SIG-M5 (cell line): ENCODE measurements around the gene UTP4.
A peak's percentile ranks its signal among the peaks of the same experiment; 100 is the strongest.

ENCODE experiments used
- DNase-seq: peaks from one replicate; lab custom pipeline; 2025; lab: John Stamatoyannopoulos, UW

UTP4 gene

GRCh38 chr16:69176033-69176800 is 43.8 kb downstream of the UTP4 start:
- no peak for DNase-seq

GRCh38 chr16:69179328-69180010 is 47.0 kb downstream of the UTP4 start:
- no peak for DNase-seq

DNA sequence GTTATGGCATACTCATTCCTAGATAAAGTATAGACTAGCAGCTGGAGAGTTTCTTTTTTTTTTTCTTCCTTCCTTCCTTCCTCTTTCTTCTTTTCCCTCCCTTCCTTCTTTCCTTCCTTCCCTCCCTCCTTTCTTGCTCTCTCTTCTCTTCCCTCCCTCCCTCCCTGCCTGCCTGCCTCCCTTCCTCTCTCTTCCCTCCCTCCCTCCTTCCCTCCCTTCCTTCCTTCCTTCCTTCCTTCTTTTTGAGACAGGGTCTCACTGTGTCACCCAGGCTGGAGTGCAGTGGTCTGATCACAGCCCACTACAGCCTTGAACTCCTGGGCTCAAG is 47.5 kb downstream of the UTP4 start:
- DNase-seq, result no peak

DNA sequence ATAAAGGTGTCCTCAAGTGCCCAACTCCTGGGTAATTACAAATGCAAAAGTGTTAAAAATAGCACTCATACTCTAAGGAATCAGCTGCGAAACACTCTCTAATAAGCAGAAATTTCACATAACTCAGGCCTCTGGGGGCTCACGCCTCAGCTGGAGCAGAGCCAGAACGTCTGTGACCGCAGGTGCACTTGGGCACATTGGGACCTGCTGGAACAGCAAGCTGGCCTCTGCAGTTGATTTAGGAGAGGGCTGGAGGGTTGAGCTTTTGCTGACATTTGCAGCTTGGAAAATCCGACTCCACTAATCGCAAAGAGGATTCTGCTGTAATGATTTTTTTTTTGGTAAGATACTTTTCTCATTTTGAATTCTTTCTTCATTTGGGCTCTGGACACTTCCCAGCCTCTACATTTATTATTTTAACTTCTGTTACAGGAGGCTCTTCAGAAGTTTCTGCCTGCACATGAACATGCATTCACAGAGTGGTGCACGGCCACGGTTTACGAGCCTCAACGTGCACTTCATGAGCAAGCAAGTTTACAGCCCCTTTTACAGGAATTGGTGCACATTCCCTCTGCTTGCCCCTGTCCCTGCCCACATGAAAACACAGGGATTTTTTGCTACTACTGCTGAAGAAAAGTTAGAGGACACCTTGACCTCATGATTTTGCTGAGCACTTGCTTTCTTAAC is 50.4 kb downstream of the UTP4 start:
- DNase-seq, result no peak

DNA sequence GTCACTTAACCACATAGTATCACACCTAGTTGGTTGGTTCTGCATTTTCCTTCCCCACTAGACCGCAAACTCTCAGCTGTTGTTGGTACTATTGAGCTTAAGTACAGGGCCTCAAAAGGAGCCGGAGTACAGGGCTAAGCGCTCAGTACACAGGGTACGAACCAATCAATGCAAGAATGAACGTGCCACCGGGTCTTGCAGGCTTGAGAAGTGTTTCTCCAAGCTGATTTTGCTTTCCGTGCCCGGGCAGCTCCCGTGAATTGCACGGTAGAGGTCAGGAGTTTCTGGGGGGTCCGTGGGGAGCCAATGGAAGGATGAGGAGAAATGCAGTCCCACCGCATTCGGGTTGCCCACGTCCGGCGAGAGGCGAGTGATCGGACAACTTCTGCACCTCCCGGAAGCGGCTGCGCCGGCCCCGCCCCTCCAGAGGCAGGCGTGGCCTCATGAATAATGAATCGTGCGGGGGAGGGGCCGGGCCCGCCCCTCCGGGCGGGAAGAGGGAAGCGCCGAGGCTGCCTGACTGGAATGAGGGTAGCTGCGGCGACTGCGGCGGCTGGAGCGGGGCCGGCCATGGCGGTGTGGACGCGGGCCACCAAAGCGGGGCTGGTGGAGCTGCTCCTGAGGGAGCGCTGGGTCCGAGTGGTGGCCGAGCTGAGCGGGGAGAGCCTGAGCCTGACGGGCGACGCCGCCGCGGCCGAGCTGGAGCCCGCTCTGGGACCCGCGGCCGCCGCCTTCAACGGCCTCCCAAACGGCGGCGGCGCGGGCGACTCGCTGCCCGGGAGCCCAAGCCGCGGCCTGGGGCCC is 54.4 kb downstream of the UTP4 start, which contains the start of gene SNTB2:
SNTB2 (plus strand) TSS at position 523 of the 804 bp plus-strand sequence; CDS start at position 526, 3 bp downstream.
- no peak for DNase-seq

DNA sequence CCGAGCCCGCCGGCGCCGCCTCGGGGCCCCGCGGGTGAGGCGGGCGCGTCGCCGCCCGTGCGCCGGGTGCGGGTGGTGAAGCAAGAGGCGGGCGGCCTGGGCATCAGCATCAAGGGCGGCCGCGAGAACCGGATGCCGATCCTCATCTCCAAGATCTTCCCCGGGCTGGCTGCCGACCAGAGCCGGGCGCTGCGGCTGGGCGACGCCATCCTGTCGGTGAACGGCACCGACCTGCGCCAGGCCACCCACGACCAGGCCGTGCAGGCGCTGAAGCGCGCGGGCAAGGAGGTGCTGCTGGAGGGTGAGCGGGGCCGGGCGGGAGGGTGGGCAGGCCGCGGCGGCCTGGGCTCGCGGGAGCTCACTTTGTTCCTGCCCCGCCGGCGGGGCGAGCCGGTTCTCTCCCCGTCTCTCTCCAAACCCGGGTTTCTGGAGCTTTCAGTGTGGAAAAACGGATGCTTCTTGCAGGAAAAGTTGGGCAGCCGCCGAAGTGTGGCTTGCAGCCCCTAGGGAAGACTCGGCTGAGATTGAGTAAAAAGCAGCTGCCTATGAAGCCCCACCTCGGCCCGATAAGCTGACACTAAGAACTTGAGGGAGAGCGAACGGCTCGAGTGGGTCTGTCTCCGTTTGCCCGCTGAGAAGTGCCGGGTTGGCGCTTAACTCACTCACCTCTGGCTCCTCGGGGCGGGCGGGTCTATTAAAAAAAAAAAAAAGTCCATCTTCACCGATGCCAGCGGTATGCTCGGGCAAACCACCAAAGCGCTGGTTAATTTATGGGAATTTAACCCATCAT is 55.2 kb downstream of the UTP4 start:
- no peak for DNase-seq

- no peak for DNase-seq
Measured at GRCh38 chr16:69188236-69188549, 55.7 kb downstream of the UTP4 start.

- DNase-seq, result no peak
Measured at GRCh38 chr16:69188716-69189115, 56.3 kb downstream of the UTP4 start.

DNA sequence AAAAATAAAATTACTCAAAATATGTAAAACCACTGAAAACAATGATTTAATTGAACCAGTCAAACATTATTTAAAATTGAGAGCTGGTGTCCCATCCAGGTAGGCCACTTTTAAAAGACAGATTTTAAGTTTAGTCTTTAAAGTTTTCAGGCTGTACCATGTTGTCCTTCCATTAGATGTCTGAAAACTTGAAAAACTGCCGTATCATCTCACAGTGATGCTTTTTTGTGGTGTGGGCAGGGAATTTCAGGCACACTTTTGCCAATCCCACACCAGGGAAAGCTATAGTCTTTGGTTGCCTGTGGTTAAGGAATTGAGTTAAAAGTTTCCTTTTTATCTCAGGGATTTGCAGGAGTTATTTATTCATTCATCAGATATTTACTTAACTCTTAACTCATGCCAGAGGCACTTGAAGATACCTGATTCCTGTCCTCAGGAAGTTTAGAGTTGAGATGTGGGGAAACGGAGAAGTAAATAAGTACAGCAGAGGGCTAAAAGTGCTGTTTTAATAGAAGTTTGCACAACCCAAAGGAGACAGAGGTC is 57.7 kb downstream of the UTP4 start:
- DNase-seq, result no peak

DNA sequence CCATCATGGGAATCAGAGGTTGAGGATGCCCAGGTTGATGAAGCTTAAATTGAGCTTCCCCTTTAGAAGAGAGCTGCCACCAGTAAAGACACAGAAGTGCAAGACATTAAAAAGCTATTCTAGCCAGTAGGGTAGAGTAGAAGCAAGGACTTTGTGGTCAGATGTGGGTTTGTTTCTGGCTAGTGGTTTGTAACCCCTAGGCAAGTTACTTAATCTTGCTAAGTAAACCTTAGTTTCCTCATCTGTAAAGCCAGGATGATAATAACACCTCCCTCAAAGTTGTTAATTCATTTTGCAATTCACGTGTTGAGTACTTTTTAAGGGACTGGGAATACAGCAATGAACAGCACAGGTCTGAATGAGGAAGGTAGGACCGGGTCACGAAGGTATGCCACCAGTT is 58.1 kb downstream of the UTP4 start:
- peak; percentile 64 for DNase-seq

- DNase-seq, result no peak
Measured at GRCh38 chr16:69191136-69191535, 58.7 kb downstream of the UTP4 start.

DNA sequence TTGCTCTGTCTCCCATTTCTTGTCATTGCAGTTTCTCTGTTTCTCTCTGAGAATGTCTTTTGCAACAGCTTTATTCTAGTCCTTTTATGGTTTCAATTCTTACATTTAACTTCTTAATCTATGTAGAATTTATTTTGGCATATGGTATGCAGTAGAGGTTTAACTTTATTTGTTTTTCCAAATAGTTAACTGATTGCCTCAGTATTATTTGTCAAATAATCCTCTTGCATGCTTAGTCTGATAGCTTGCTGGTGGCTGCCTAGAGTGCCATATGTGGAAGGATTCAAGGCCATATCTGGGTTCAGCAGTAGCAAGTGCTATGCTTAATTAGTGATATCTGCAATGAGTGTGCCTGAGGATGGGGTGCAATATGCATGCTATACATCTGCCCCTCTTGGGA is 61.4 kb downstream of the UTP4 start:
- no peak for DNase-seq

- no peak for DNase-seq
Measured at GRCh38 chr16:69194488-69194887, 62.0 kb downstream of the UTP4 start.

DNA sequence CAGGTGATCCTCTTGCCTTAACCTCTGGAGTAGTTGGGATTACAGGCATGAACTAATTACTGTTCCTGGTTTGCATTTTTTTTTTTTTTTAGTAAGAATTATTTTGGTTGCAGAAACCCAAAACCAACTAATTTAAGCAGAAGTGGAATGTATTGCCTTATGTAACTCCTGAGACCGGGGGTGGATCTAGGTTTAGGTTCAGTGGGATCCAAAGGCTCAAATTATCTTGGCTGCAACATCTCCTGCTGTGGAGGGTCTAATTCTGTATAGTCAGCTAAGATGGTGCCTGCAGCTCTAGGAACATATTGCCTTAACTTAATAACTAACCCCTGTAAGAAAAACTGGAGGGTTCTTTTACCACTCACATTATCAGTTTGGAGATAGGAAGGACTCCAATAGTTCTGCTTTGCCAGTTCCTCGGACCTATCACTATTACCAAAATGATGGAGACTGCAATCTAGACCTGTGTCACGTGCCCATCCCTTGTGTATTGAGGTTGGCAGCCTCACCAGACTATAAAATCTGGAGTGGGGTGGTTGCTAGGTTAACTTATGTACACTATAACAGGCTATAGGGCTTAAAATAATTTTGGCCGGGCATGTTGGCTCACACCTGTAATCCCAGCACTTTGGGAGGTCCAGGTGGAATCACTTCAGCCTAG is 63.0 kb downstream of the UTP4 start:
- no peak for DNase-seq

GRCh38 chr16:69197573-69197972 is 65.1 kb downstream of the UTP4 start:
- no peak for DNase-seq

DNA sequence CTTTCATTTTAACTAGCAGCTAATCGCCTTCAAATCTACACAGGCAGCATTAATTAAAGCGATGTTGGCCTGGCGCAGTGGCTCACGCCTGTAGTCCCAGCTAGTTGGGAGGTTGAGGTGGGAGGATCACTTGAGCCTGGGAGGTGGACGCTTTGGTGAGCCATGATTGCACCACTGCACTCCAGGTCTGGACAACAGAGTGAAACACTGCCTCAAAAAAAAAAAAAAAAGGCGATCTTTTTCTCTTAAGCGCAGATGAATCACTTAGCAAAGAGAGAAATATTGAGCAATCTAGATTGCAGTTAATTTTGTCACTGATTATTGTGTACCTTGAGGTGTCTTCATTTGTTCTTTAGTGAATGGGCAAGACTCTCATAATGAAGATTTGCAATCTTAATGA is 66.9 kb downstream of the UTP4 start:
- no peak for DNase-seq

DNA sequence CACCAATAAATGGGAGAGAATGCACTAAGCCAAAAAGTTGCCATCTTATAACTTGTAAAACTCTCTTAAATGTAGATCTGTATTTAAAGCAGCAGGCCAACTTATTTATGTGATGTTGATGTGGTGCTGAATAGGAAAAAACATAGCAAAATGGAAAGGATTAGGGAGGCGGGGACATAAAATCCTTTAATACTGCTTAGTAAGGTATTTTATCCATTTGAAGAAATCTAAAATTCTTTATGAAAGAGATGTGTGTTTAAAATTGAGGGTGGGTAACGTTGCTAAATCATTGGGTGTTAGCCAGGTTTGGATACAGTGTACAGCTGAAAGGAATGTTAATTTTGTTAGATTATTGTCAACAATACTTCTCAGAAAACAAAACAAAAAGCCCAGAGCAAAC is 68.8 kb downstream of the UTP4 start:
- DNase-seq, result no peak

- DNase-seq, result no peak
Measured at GRCh38 chr16:69201787-69202186, 69.3 kb downstream of the UTP4 start.

- DNase-seq, result no peak
Measured at GRCh38 chr16:69204172-69204571, 71.7 kb downstream of the UTP4 start.

GRCh38 chr16:69209735-69210134 is 77.3 kb downstream of the UTP4 start:
- DNase-seq, result no peak

- no peak for DNase-seq
Measured at GRCh38 chr16:69217433-69217832, 85.0 kb downstream of the UTP4 start.
